SU-DHL-6 (cell line): ENCODE data around the gene HDDC3.
"Not testable (repeated sequence)": the region's sequence is repeated elsewhere in the genome, so short reads cannot be mapped to it uniquely, and the experiment has no call there.

Experiments used
- H2AFZ ChIP-seq: fragments of 200-600 bp; sonication (generic); 2 replicates; pipeline ENCODE4 v1.6.1; 2014; ENCODE audit warnings: low read depth, mild to moderate bottlenecking, moderate library complexity, mixed read lengths, antibody characterized with exemption, low read length; ENCODE audit not compliant: severe bottlenecking
- H3F3A ChIP-seq: fragments of 200-600 bp; shearing (Covaris generic); 2 replicates; pipeline ENCODE4 v1.6.0; 2016; ENCODE audit warnings: antibody characterized with exemption, mild to moderate bottlenecking; ENCODE audit not compliant: insufficient read depth
- H3K27ac ChIP-seq: fragments of 200-600 bp; sonication (generic); 2 replicates; pipeline ENCODE4 v1.5.1; 2016; ENCODE audit warnings: low read depth, mild to moderate bottlenecking, low read length, moderate library complexity, mixed read lengths
- H3K27me3 ChIP-seq: fragments of 200-600 bp; sonication (generic), shearing (Covaris generic); 2 replicates; pipeline ENCODE4 v1.6.0; 2014; ENCODE audit warnings: mild to moderate bottlenecking, low read length
- H3K36me3 ChIP-seq: fragments of 200-600 bp; sonication (generic); 2 replicates; pipeline ENCODE4 v1.6.1; 2014; ENCODE audit warnings: mild to moderate bottlenecking, low read length, mixed read lengths
- H3K4me2 ChIP-seq: fragments of 300-600, 200-600 bp; shearing (Covaris generic), sonication (generic); 2 replicates; pipeline ENCODE4 v1.6.0; 2014; ENCODE audit warnings: low read length, low read depth, mild to moderate bottlenecking; ENCODE audit not compliant: poor library complexity, severe bottlenecking
- H3K4me3 ChIP-seq: fragments of 200-600 bp; sonication (generic); 2 replicates; pipeline ENCODE4 v1.5.1; 2014; ENCODE audit warnings: antibody characterized with exemption, low read length, mild to moderate bottlenecking, mixed read lengths; ENCODE audit not compliant: insufficient read depth, poor library complexity, severe bottlenecking
- H3K79me2 ChIP-seq: fragments of 200-600 bp; sonication (generic); 2 replicates; pipeline ENCODE4 v1.6.1; 2014; ENCODE audit warnings: mild to moderate bottlenecking, low read length, moderate library complexity; ENCODE audit not compliant: insufficient read depth
- H3K9ac ChIP-seq: fragments of 200-600 bp; sonication (generic); 2 replicates; pipeline ENCODE4 v1.7.0; 2014; ENCODE audit warnings: mild to moderate bottlenecking, low read length
- H3K9me2 ChIP-seq: fragments of 200-600 bp; sonication (generic); replicated peaks from 2 replicates; pipeline ENCODE4 v1.6.1; 2014; ENCODE audit warnings: low read length; ENCODE audit not compliant: insufficient read depth
- H3K9me3 ChIP-seq: fragments of 200-600 bp; sonication (generic); 2 replicates; pipeline ENCODE4 v1.6.1; 2014; ENCODE audit warnings: low read length, mixed read lengths; ENCODE audit not compliant: insufficient read depth
- H4K20me1 ChIP-seq: fragments of 200-600 bp; sonication (generic); 2 replicates; pipeline ENCODE4 v1.6.1; 2014; ENCODE audit warnings: low read depth, mild to moderate bottlenecking, antibody characterized with exemption, low read length, moderate library complexity, mixed read lengths
- CTCF ChIP-seq: fragments of 200-600 bp; sonication (generic); IDR thresholded peaks from one replicate; pipeline ENCODE4 v1.5.1; 2017; ENCODE audit warnings: antibody characterized with exemption, mild to moderate bottlenecking, low read length, moderate library complexity; ENCODE audit not compliant: insufficient read depth, poor library complexity, severe bottlenecking
- EZH2phosphoT487 ChIP-seq: fragments of 200-600 bp; sonication (generic), shearing (Covaris generic); conservative IDR thresholded peaks from 2 replicates; pipeline ENCODE4 v1.6.1; 2018; ENCODE audit warnings: mild to moderate bottlenecking, antibody characterized with exemption, low read length, moderate library complexity, mixed read lengths

HDDC3 gene

GRCh38 chr15:90931575-90931827 lies 848 bp downstream of the HDDC3 start:
- Histone ChIP-seq H3K4me3 (peak overlapping the region; percentile 70), H3K9me3 (no peaks in the 10 kb centered on the region), H4K20me1 (no peaks in the 10 kb centered on the region), H3K79me2 (peaks cover 13% of the 10 kb centered on the region), H3K27ac (peak overlapping the region; percentile 85), H3K9ac (peak overlapping the region; percentile 75), H3K36me3 (no peaks in the 10 kb centered on the region), H3K4me2 (peak overlapping the region; percentile 75), H3K27me3 (no peaks in the 10 kb centered on the region), H3K9me2 (no peaks in the 10 kb centered on the region), H3F3A (peaks cover 20% of the 10 kb centered on the region), H2AFZ (no peak overlapping the region)
- no peak for TF ChIP-seq CTCF
- TF ChIP-seq EZH2phosphoT487 = no peak

- Histone ChIP-seq H3K79me2 (peaks cover 8% of the 10 kb centered on the region; the same call in 1 of the 2 replicates), H3K36me3 (no peaks in the 10 kb centered on the region), H3K9me3 (no peaks in the 10 kb centered on the region), H3K27ac (peak overlapping the region; percentile 85), H3F3A (peaks cover 20% of the 10 kb centered on the region), H3K4me2 (peak overlapping the region; percentile 75), H3K27me3 (no peaks in the 10 kb centered on the region), H4K20me1 (no peaks in the 10 kb centered on the region), H3K9ac (peak overlapping the region; percentile 75), H3K4me3 (peak overlapping the region; percentile 51), H2AFZ (no peak overlapping the region), H3K9me2 (no peaks in the 10 kb centered on the region)
- TF ChIP-seq EZH2phosphoT487 (no peak), CTCF (no peak)
Observed at GRCh38 chr15:90930861-90931574, 1.3 kb downstream of the HDDC3 start.

- Histone ChIP-seq H3K9me3 (no peaks in the 10 kb centered on the region), H3K9me2 (no peaks in the 10 kb centered on the region), H3K4me3 (peak overlapping the region; percentile 51), H3K27me3 (no peaks in the 10 kb centered on the region), H4K20me1 (no peaks in the 10 kb centered on the region), H2AFZ (peak overlapping the region; percentile 56), H3K79me2 (no peaks in the 10 kb centered on the region), H3K36me3 (no peaks in the 10 kb centered on the region), H3F3A (peaks cover 20% of the 10 kb centered on the region), H3K4me2 (peak overlapping the region; percentile 75), H3K9ac (peak overlapping the region; percentile 75), H3K27ac (peak overlapping the region; percentile 85)
- TF ChIP-seq EZH2phosphoT487 (no peak), CTCF (no peak)
Observed at GRCh38 chr15:90929246-90930019, 2.9 kb downstream of the HDDC3 start.

- H3K27ac ChIP-seq, H2AFZ ChIP-seq, H3K9me2 ChIP-seq, H4K20me1 ChIP-seq, H3K79me2 ChIP-seq, H3K4me3 ChIP-seq, H3K4me2 ChIP-seq, H3K9me3 ChIP-seq, H3K27me3 ChIP-seq, H3K9ac ChIP-seq, H3K36me3 ChIP-seq: not testable (repeated sequence)
- H3F3A ChIP-seq = peaks cover 20% of the 10 kb centered on the region
Observed at GRCh38 chr15:90928106-90928505, 4.2 kb downstream of the HDDC3 start.

- not testable (repeated sequence) for H2AFZ ChIP-seq, H3K9me3 ChIP-seq, H3K9ac ChIP-seq, H3K27ac ChIP-seq, H4K20me1 ChIP-seq, H3K27me3 ChIP-seq, H3K79me2 ChIP-seq, H3K4me3 ChIP-seq, H3K36me3 ChIP-seq, H3K4me2 ChIP-seq, H3K9me2 ChIP-seq
- H3F3A ChIP-seq = peaks cover 20% of the 10 kb centered on the region
Observed at GRCh38 chr15:90926766-90927165, 5.6 kb downstream of the HDDC3 start.
